ENCODE data around the gene MAPK8IP1. TPM values are rescaled to one million over a fixed set of nuclear protein-coding genes. Genes with fewer than 3 reads are reported as not detected.

MAPK8IP1 gene
- total RNA-seq, 2 experiments from 2014 or later: 0.85 to 0.86 TPM

DNA sequence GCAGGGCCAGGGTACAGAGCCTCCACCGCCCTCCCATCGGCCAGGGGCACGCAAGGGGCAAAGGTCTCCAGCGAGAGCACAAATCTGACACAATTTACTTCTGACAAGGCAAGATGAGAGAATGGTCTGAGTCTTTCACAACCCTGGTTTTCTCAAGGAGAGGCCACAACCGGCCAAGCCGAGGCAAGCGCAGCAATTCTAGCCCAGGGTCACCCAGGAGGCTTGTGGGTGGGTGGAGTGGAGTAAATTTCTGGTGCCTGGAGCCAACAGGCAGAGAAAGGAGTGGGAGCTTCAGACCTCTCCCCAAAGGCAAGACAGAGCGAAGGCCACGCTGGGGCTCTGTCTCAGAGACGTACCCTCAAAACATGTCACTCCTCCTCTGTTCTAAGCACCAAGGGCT, 46.3 kb downstream of the MAPK8IP1 start:
- no peaks in the 10 kb centered on the region for H3K27me3 Mint-ChIP-seq
- H3K27ac Mint-ChIP-seq: no peak overlapping the region
- DNase-seq: no peak
- H3K36me3 Mint-ChIP-seq: no peaks in the 10 kb centered on the region
- H3K4me3 Mint-ChIP-seq: no peak overlapping the region
- H3K4me1 Mint-ChIP-seq: peaks cover 17% of the 10 kb centered on the region
- no peak for ATAC-seq (ENCODE audit: low read depth)
- no peaks in the 10 kb centered on the region for H3K9me3 Mint-ChIP-seq
- POLR2A ChIA-PET: interaction anchor here (5.5 kb wide), 1 partner anchor 14 kb away, joined by 40 read pairs; the partner anchor contains the start of gene PEX16

GRCh38 chr11:45932217-45932616, 46.8 kb downstream of the MAPK8IP1 start:
- POLR2A ChIA-PET: no interaction called here
- Mint-ChIP-seq H3K36me3 (no peaks in the 10 kb centered on the region), H3K4me3 (no peak overlapping the region), H3K27me3 (no peaks in the 10 kb centered on the region), H3K9me3 (no peaks in the 10 kb centered on the region), H3K4me1 (peaks cover 15% of the 10 kb centered on the region), H3K27ac (no peak overlapping the region)
- no peak for DNase-seq
- ATAC-seq (ENCODE audit: low read depth): no peak

GRCh38 chr11:45933131-45933831, 47.8 kb downstream of the MAPK8IP1 start:
- POLR2A ChIA-PET: no interaction called here
- H3K27me3 Mint-ChIP-seq: no peaks in the 10 kb centered on the region
- H3K27ac Mint-ChIP-seq: no peak overlapping the region
- no peaks in the 10 kb centered on the region for H3K9me3 Mint-ChIP-seq
- peaks cover 11% of the 10 kb centered on the region for H3K4me1 Mint-ChIP-seq
- H3K4me3 Mint-ChIP-seq: no peak overlapping the region
- ATAC-seq (ENCODE audit: low read depth): no peak
- no peak for DNase-seq
- no peaks in the 10 kb centered on the region for H3K36me3 Mint-ChIP-seq

- POLR2A ChIA-PET: interaction anchor here (0.6 kb wide), 1 partner anchor 50 kb away, joined by 5 read pairs; no protein-coding TSS in a partner anchor
- Mint-ChIP-seq H3K27me3 (no peaks in the 10 kb centered on the region), H3K4me3 (no peak overlapping the region), H3K36me3 (no peaks in the 10 kb centered on the region), H3K27ac (no peak overlapping the region), H3K9me3 (no peaks in the 10 kb centered on the region), H3K4me1 (peaks cover 11% of the 10 kb centered on the region)
- ATAC-seq (ENCODE audit: low read depth): no peak
- no peak for DNase-seq
Observed at GRCh38 chr11:45933846-45934579, 48.6 kb downstream of the MAPK8IP1 start.

- Mint-ChIP-seq H3K27ac (no peak overlapping the region), H3K4me1 (peaks cover 9% of the 10 kb centered on the region), H3K27me3 (no peaks in the 10 kb centered on the region), H3K4me3 (no peak overlapping the region), H3K36me3 (no peaks in the 10 kb centered on the region), H3K9me3 (no peaks in the 10 kb centered on the region)
- POLR2A ChIA-PET: interaction anchor here (0.6 kb wide), 1 partner anchor 51 kb away, joined by 5 read pairs; no protein-coding TSS in a partner anchor
- DNase-seq (no peak), ATAC-seq (ENCODE audit: low read depth) (no peak)
Observed at GRCh38 chr11:45934580-45935318, 49.3 kb downstream of the MAPK8IP1 start.

GRCh38 chr11:45935349-45936064, 50.1 kb downstream of the MAPK8IP1 start:
- ATAC-seq (ENCODE audit: low read depth) (no peak), DNase-seq (no peak)
- H3K4me1 Mint-ChIP-seq: peaks cover 1% of the 10 kb centered on the region
- H3K27me3 Mint-ChIP-seq: no peaks in the 10 kb centered on the region
- H3K36me3 Mint-ChIP-seq: no peaks in the 10 kb centered on the region
- H3K27ac Mint-ChIP-seq: no peak overlapping the region
- POLR2A ChIA-PET: no interaction called here
- no peaks in the 10 kb centered on the region for H3K9me3 Mint-ChIP-seq
- no peak overlapping the region for H3K4me3 Mint-ChIP-seq

- DNase-seq (no peak), ATAC-seq (ENCODE audit: low read depth) (no peak)
- Mint-ChIP-seq H3K27me3 (no peaks in the 10 kb centered on the region), H3K4me3 (no peak overlapping the region), H3K27ac (no peak overlapping the region), H3K9me3 (no peaks in the 10 kb centered on the region), H3K36me3 (no peaks in the 10 kb centered on the region), H3K4me1 (no peaks in the 10 kb centered on the region)
- POLR2A ChIA-PET: no interaction called here
Observed at GRCh38 chr11:45936511-45937054, 51.1 kb downstream of the MAPK8IP1 start.

DNA sequence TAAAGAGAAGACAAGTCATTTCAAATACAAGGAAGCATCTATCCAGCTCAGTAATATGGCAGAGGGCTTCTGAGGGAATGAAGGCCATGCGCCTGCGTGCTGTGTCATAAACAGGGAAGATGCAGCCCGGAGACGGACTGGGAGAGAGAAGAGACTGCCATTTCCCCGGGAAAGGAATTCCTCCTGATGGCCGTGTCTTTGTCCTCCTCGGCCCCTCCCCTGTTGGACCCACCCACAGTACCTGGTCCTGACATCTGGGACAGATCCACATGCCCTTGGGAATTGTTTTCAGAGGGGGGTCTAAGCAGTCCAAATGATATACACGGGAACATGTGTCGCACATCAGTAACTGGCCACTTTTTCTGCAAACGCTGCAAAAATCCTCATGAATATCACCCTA, 52.5 kb downstream of the MAPK8IP1 start:
- Mint-ChIP-seq H3K9me3 (no peaks in the 10 kb centered on the region), H3K36me3 (no peaks in the 10 kb centered on the region), H3K4me1 (no peaks in the 10 kb centered on the region), H3K4me3 (no peak overlapping the region), H3K27me3 (no peaks in the 10 kb centered on the region), H3K27ac (no peak overlapping the region)
- DNase-seq (no peak), ATAC-seq (ENCODE audit: low read depth) (no peak)
- POLR2A ChIA-PET: no interaction called here

- Mint-ChIP-seq H3K9me3 (no peaks in the 10 kb centered on the region), H3K27me3 (no peaks in the 10 kb centered on the region), H3K4me3 (no peak overlapping the region), H3K36me3 (no peaks in the 10 kb centered on the region), H3K4me1 (no peaks in the 10 kb centered on the region), H3K27ac (no peak overlapping the region)
- DNase-seq (no peak), ATAC-seq (ENCODE audit: low read depth) (no peak)
- POLR2A ChIA-PET: interaction anchor here (0.6 kb wide), 1 partner anchor 9 kb away, joined by 4 read pairs; no protein-coding TSS in a partner anchor
Observed at GRCh38 chr11:45939836-45940235, 54.4 kb downstream of the MAPK8IP1 start.

- H3K36me3 Mint-ChIP-seq: peaks cover 4% of the 10 kb centered on the region
- H3K27ac Mint-ChIP-seq: no peak overlapping the region
- H3K27me3 Mint-ChIP-seq: no peaks in the 10 kb centered on the region
- H3K4me3 Mint-ChIP-seq: no peak overlapping the region
- no peaks in the 10 kb centered on the region for H3K9me3 Mint-ChIP-seq
- ATAC-seq (ENCODE audit: low read depth) (no peak), DNase-seq (no peak)
- H3K4me1 Mint-ChIP-seq: no peaks in the 10 kb centered on the region
- POLR2A ChIA-PET: no interaction called here
Observed at GRCh38 chr11:45941285-45941684, 55.8 kb downstream of the MAPK8IP1 start.

GRCh38 chr11:45942381-45942780, 56.9 kb downstream of the MAPK8IP1 start:
- POLR2A ChIA-PET: no interaction called here
- ATAC-seq (ENCODE audit: low read depth): no peak

DNA sequence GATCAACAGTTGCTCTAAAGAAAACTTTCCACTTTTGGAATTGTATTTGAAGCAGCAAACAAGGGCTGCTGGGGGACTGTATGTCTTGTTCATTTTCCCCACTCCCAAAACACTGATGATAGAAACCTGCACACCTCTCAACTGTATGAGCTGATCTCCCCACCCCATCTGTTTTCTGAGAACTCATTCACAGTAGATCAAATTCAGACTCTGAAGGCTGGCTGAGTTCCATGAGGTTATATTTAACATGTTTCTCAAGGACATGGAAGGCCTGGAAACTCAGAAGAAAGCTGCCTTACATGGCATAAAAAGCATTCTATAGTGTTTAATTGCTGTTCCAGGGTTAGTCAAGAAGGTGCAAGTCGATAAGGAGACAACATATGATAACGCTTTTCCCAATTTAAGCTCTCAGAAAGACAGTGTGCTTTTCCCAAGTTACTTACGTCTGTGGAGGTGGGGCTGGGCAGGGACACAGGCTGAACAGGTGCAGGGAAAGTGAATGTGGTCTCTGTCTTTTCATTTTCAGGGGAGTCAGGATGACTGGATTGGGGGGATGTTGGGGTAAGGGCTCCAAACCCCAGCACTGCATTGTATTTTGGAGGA, 60.0 kb downstream of the MAPK8IP1 start:
- H3K4me1 Mint-ChIP-seq: no peaks in the 10 kb centered on the region
- DNase-seq (no peak), ATAC-seq (ENCODE audit: low read depth) (no peak)
- H3K27me3 Mint-ChIP-seq: no peaks in the 10 kb centered on the region
- no peak overlapping the region for H3K27ac Mint-ChIP-seq
- no peaks in the 10 kb centered on the region for H3K9me3 Mint-ChIP-seq
- H3K36me3 Mint-ChIP-seq: peaks cover 15% of the 10 kb centered on the region
- POLR2A ChIA-PET: interaction anchor here (0.6 kb wide), 1 partner anchor 175 kb away, joined by 4 read pairs; no protein-coding TSS in a partner anchor
- no peak overlapping the region for H3K4me3 Mint-ChIP-seq

More at GRCh38 chr11:45942381-45942780, 56.9 kb downstream of the MAPK8IP1 start:
- H3K4me3 Mint-ChIP-seq: no peak overlapping the region
- no peak for DNase-seq
- no peak overlapping the region for H3K27ac Mint-ChIP-seq
- no peaks in the 10 kb centered on the region for H3K9me3 Mint-ChIP-seq
- H3K36me3 Mint-ChIP-seq: peaks cover 10% of the 10 kb centered on the region
- H3K4me1 Mint-ChIP-seq: no peaks in the 10 kb centered on the region
- no peaks in the 10 kb centered on the region for H3K27me3 Mint-ChIP-seq
